HL-60 (cell line): ENCODE measurements around the gene ENPP1.

Experiments used
- DNase-seq, 2 experiments: peaks; one replicate each; pipeline ENCODE4 v3.0.0-alpha.2; 2010 to 2020; ENCODE audit warnings: low read depth in 1 of 2, low spot score in 1 of 2
- H3K27ac ChIP-seq: fragments of 250-450 bp; sonication (Bioruptor Pico); replicated peaks from 2 replicates; pipeline ENCODE4 v1.5.1; 2020; ENCODE audit warnings: mild to moderate bottlenecking, moderate library complexity
- H3K27me3 ChIP-seq: fragments of 250-450 bp; sonication (Bioruptor Pico); 2 replicates; pipeline ENCODE4 v1.5.1; 2021; ENCODE audit warnings: mild to moderate bottlenecking, moderate library complexity; ENCODE audit not compliant: insufficient read depth, poor library complexity, severe bottlenecking
- H3K4me3 ChIP-seq: replicated peaks from 2 replicates; pipeline ENCODE4 v1.5.1; 2011; ENCODE audit warnings: mild to moderate bottlenecking, control low read depth, low read length; ENCODE audit not compliant: insufficient read depth
- GABPA ChIP-seq: IDR thresholded peaks from 2 replicates; pipeline ENCODE4 v1.6.1; 2012; ENCODE audit warnings: low read depth
- POLR2AphosphoS5 ChIP-seq: IDR thresholded peaks from 2 replicates; pipeline ENCODE4 v1.6.1; 2012; ENCODE audit warnings: low read depth
- REST ChIP-seq: IDR thresholded peaks from 2 replicates; pipeline ENCODE4 v1.6.1; 2012; ENCODE audit warnings: low read depth; ENCODE audit not compliant: insufficient replicate concordance
- SPI1 ChIP-seq: IDR thresholded peaks from 2 replicates; pipeline ENCODE4 v1.6.1; 2012; ENCODE audit warnings: low read depth, mild to moderate bottlenecking, borderline replicate concordance
- long read RNA-seq: library from polyadenylated mRNA; unstranded; transcript quantifications from one replicate; pipeline ENCODE4 v2.0.0, GENCODE V29; 2020
- TF ChIP-seq, protein P1 (sequence below): IDR thresholded peaks from one replicate; pipeline ENCODE4 v1.5.1; 2011; ENCODE audit warnings: low read length, control low read depth, inconsistent platforms; ENCODE audit not compliant: insufficient read depth

The ENPP1 gene
- long read RNA-seq, partial matches to known transcripts = 0 of 1 reads
- long read RNA-seq, other reads (novel, unspliced or antisense) = 1 of 1 reads

DNA sequence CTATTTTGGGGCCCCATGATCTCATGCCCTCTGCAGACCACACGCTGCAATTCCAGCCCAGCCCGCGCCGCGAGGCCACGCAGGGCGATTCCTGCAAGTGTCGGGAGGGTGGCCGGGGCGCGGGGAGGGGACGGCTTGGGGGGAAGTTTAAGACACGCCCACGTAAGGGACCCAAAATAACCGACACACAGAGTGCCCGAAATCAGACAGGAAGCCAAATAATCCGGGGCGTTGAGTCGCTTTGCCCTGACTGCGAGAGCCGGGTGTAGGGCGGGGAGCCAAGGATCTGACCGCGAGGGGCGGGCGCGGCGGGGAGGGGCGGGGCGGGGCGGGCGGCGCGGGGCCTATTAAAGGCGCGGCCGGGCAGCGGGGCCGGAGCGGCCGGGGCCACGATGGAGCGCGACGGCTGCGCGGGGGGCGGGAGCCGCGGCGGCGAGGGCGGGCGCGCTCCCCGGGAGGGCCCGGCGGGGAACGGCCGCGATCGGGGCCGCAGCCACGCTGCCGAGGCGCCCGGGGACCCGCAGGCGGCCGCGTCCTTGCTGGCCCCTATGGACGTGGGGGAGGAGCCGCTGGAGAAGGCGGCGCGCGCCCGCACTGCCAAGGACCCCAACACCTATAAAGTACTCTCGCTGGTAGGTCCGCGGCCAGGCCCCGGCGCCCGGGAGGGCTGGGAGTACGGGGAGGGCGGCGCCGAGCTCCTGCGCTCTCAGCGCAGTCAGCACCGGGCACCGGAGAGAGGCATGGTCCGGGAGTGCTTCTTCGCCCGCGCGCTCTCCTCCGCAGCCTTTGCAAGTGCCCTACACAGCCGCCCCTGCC lies at the start of gene ENPP1:
Gene ENPP1, plus strand, starts transcription at position 377 of the 816 bp plus-strand sequence. Its CDS starts 16 bp downstream, at position 393.
- no peak for DNase-seq
- Histone ChIP-seq H3K4me3 (peak within 1 kb of the TSS; percentile 24), H3K27me3 (peaks cover 26% of the 10 kb centered on the region), H3K27ac (no peak within 1 kb of the TSS)
- TF ChIP-seq SPI1 (no peak), REST (peak; percentile 55)

- DNase-seq = no peak
- Histone ChIP-seq H3K4me3 (no peak overlapping the region), H3K27me3 (no peaks in the 10 kb centered on the region), H3K27ac (no peak overlapping the region)
- no peak for TF ChIP-seq SPI1
These were observed 48.9 kb upstream of the ENPP1 start for GRCh38 chr6:131758920-131759319.

DNA sequence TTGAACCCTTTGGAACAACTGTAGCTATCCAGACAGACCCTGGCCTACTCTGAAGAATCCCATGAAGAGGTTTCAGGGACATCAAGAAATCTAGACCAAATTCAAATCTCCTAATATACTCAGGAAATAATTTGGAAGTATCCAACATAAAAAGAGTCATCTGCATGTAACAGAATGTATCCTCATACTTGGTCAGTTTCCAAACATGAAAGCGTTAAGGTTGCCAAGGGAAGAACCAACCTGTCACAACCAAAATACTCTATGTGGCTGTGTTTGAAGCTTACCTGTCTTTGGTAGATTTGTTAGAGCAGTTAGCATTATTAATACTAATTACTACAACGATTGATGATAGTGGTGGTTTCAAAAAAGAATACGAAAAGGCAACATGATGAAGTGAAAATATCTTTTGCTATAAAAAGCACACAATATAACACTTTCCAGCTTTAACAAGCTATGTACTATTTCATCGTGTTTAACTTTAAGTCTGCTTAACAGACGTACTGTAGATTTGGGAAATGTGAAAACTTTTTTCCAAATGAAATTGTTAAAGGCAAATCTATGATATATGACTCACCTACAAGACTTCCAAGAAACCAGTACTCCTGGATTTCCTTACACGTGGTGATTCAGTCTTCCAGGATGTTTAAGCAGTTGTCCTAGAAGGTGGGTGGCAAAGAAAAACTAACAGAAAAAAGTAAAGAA lies 46.6 kb upstream of the ENPP1 start:
- no peak for DNase-seq
- Histone ChIP-seq H3K4me3 (no peak overlapping the region), H3K27me3 (no peaks in the 10 kb centered on the region), H3K27ac (no peak overlapping the region)
- TF ChIP-seq, protein P1, sequence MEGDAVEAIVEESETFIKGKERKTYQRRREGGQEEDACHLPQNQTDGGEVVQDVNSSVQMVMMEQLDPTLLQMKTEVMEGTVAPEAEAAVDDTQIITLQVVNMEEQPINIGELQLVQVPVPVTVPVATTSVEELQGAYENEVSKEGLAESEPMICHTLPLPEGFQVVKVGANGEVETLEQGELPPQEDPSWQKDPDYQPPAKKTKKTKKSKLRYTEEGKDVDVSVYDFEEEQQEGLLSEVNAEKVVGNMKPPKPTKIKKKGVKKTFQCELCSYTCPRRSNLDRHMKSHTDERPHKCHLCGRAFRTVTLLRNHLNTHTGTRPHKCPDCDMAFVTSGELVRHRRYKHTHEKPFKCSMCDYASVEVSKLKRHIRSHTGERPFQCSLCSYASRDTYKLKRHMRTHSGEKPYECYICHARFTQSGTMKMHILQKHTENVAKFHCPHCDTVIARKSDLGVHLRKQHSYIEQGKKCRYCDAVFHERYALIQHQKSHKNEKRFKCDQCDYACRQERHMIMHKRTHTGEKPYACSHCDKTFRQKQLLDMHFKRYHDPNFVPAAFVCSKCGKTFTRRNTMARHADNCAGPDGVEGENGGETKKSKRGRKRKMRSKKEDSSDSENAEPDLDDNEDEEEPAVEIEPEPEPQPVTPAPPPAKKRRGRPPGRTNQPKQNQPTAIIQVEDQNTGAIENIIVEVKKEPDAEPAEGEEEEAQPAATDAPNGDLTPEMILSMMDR = no peak
- no peak for TF ChIP-seq GABPA

DNA sequence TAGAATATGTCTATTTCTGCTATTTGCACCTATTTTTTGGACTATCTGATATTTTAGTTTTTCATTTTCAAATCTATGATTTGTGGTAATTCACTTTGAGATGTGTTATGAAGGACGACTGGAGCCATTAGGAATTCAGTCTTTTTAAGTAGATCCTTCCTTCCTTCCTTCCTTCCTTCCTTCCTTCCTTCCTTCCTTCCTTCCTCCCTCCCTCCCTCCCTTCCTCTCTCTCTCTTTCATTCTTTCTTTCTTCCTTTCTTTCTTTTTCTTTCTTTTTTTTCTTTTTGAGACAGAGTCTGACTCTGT lies 46.1 kb upstream of the ENPP1 start:
- Histone ChIP-seq H3K4me3 (no peak overlapping the region), H3K27ac (no peak overlapping the region), H3K27me3 (no peaks in the 10 kb centered on the region)
- DNase-seq = no peak
- TF ChIP-seq, protein P1 = no peak
- no peak for TF ChIP-seq GABPA

GRCh38 chr6:131762984-131763383 lies 44.8 kb upstream of the ENPP1 start:
- Histone ChIP-seq H3K4me3 (no peak overlapping the region), H3K27ac (no peak overlapping the region), H3K27me3 (no peaks in the 10 kb centered on the region)
- TF ChIP-seq POLR2AphosphoS5 (no peak), REST (no peak), SPI1 (no peak), GABPA (no peak)
- TF ChIP-seq, protein P1 = no peak
- DNase-seq = no peak
